Measurements from ENCODE around the gene AQP2.

DNA sequence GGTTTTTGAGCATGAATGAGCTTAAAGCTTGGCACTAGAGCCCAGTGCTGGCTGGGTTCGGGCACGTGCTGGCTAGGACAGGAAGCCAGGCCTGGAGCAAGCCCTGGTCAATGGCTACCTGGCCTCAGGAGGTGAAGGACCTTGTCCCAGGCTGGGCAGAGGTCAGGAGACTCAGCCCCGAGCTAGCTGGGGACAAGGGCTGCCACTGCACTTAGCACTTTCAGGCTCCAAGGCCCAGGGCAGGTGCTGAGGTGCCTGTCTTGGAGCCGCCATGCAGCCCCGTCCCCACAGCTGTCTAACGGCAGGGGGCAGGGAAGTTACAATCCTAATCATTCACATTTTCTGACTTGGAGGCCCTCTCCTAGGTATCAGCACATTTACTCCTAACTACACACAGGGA is 17.9 kb downstream of the AQP2 start:
- TF ChIP-seq POLR2A (IDR thresholded peaks at IDR 0.05) = no peak
- TF ChIP-seq, protein P1, sequence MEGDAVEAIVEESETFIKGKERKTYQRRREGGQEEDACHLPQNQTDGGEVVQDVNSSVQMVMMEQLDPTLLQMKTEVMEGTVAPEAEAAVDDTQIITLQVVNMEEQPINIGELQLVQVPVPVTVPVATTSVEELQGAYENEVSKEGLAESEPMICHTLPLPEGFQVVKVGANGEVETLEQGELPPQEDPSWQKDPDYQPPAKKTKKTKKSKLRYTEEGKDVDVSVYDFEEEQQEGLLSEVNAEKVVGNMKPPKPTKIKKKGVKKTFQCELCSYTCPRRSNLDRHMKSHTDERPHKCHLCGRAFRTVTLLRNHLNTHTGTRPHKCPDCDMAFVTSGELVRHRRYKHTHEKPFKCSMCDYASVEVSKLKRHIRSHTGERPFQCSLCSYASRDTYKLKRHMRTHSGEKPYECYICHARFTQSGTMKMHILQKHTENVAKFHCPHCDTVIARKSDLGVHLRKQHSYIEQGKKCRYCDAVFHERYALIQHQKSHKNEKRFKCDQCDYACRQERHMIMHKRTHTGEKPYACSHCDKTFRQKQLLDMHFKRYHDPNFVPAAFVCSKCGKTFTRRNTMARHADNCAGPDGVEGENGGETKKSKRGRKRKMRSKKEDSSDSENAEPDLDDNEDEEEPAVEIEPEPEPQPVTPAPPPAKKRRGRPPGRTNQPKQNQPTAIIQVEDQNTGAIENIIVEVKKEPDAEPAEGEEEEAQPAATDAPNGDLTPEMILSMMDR (IDR thresholded peaks at IDR 0.05) = no peak
